Ureter (tissue), 1 donor: ENCODE measurements around the gene RANBP10. TPM values are rescaled to one million over a fixed set of nuclear protein-coding genes. Genes with fewer than 3 reads are reported as not detected.
"Not testable (repeated sequence)": the region's sequence is repeated elsewhere in the genome, so short reads cannot be mapped to it uniquely, and the experiment has no call there.

Experiments used
- DNase-seq: peaks from one replicate; pipeline ENCODE4 v3.0.0-alpha.2; 2020; ENCODE audit warnings: low spot score
- total RNA-seq: library from RNA; stranded (reverse); gene quantifications from one replicate; pipeline ENCODE4 v1.2.4, GENCODE V29; 2023
- donor health status: DM: yes; HTN: yes; CAD: no.

Gene RANBP10
- total RNA-seq, 1 donor from 2014 or later, result 25.3 TPM

DNA sequence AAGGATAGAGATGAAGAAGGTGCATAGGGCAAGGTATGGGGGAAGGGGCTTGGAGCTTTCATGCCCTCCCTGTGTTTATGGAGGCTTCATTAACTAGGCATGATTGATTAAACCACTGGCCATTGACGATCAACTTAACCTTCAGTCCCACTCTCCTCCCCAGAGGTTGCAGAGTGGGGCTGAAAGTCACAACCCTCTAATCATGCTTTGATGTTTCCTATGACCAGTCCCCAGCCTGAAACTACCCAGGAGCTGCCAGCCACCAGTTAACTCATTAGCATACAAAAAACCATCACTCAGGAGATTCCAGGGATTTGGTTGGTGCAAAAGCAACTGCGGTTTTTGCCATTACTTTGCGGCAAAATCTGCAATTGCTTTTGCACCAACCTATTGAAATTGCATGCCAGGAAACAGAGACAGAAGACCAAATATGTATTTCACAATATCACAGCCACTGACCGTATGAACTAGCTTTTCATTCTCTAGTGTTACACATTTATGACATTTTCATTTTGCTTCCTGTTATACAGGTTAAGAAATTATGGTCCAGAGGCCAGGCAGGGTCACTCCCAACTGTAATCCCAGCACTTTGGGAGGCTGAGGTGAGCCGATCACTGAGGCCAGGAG lies 92.6 kb downstream of the RANBP10 start:
- DNase-seq, result no peak

DNA sequence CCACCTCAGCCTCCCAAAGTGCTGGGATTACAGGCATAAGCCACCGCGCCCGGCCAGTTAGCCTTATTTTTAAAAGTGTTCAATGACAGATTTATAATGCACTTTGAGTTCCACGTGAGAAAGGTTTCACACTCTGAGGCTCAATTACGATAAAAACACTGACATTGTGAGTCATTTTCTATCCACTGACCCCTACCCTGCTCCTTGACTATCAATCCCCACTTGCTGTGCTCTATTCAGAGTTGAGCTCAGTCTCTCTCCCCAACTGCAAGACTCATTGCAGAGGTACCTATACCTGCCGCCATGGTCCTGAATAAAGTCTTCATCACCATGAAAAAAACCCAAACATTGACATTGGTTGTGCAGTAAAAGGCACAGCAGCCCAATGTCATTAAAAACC lies 95.8 kb downstream of the RANBP10 start:
- no peak for DNase-seq

DNA sequence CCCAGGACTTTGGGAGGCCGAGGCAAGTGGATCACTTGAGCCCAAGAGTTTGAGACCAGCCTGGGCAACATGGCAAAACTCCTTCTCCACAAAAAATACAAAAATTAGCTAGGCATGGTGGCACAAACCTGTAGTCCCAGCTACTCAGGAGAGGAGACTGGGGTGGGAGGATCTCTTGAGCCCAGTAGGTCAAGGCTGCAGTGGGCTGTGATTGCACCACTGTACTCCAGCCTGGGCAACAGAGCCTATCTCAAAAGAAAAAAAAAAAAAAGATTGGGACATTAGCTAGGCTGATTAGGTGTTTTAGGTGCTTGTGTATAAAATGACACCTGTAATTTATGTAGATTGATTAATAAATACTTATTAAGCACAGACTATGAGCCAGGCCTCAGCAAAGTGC lies 97.3 kb downstream of the RANBP10 start:
- no peak for DNase-seq

DNA sequence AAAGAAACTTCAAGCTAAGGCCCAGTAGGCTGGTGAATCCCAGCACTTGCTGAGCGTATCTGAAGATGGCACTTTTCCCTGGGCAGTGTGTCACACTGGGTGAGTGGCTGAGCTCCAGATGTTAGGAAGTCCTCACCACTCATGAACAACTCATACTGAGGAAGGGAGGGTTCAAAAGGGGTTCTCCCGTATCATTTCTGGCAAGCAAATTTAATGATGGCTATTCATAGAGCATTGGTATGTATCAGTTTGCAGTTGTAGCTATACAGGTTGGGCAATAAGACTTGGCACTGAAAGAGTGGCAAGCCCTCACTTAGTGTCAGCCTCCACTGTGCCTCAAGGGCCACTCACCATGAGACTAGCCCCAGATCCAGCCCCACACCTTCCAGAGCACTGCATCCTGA lies 98.0 kb downstream of the RANBP10 start:
- DNase-seq, result no peak

DNA sequence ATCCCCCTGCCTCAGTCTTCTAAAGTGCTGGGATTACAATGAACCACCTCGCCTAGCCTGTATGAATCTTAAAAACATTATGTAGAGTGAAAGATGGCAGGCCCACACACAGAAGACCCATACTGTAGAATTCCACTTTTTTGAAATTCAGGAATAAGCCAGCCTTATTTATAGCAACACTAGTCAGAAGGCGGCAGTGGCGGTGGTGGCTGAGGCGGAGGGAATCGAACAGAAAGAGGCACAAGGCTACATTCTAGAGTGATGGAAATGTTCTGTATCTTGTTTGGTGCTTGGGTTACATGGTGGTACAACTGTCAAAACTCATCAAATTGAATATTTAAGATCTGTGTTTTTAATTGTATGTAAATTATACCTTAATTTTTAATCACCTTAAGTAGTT lies 98.6 kb downstream of the RANBP10 start:
- no peak for DNase-seq

DNA sequence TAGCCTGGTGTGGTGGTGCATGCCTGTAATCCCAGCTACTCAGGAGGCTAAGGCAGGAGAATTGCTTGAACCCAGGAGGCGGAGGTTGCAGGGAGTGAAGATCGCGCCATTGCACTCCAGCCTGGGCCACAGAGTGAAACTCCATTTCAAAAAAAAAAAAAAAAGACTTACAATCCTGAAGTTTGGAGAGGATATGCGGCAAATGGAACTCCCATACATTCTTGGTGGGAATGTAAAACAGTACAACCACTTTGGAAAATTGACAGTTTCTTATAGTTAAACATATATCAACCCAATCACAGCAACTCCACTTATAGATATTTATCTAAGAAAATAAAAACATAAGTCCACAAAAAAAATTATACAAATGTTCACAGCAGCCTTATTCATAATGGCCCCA lies 99.2 kb downstream of the RANBP10 start:
- DNase-seq, result no peak

DNA sequence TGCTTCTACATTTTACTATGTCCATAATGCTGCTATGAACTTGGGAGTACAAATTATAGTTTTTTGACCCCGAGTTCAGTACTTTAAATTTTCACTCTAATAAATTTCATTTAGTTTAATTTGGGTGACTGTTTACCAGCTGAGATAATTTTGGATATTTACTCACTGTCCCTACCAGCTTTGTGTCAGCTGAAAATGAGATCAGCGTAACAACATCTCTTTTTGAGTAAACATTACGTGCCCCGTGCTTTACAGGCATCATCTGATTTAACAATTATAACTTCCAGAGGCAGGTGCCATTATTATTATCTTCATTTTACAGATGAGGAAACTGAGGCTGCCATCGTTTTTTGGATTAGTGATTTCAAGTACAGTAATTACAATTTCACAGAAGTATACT lies 102.2 kb downstream of the RANBP10 start:
- DNase-seq, result no peak

DNA sequence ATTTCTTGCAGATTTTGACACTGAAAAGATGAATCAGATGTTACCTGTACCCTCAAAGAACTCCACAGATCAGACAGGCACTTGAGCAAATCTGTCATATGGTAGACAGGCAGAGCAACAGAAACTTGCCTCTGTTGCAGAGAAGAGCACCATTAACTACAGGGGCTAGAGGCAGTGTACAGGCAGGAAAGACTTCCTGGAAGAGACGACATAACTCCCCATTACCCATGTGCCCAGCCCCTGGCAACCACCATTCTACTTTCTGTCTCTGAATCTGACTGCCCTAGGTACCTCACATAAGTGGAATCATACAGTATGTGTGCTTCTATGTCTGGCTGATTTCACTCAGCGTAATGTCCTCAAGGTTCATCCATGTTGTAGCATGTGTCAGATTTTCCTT lies 102.7 kb downstream of the RANBP10 start:
- no peak for DNase-seq

DNA sequence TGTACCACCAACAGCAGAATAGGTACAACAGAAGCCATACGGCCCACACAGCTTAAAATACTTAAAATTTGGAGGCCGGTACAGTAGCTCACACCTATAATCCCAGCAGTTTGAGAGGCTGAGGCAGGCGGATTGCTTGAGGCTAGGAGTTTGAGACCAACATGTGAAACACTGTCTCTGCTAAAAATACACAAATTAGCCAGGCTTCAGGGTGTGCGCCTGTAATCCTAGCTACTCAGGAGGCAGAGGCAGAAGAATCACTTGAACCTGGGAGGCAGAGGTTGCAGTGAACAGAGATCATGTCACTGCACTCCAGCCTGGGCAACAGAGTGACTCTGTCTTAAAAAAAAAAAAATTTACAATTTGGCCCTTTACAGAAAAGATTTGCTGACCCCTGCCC lies 104.2 kb downstream of the RANBP10 start:
- DNase-seq, result no peak

DNA sequence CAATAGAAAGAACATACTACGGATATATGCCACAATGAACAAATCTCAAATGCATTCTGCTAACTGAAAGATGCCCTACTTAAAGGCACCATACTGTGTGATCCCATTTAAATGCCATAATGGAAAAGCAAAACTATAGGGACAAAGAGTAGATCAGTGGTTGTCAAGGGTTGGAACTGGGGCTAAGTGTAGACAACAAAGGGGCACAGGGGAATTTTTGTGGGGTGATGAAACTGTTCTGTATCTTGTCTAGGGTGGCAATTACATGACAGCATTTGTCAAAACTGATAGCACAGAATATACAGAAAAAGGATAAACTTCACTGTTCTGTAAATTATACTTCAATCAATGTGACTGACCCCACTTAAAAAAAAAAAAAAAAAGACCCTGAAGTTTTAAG lies 104.9 kb downstream of the RANBP10 start:
- DNase-seq, result no peak

DNA sequence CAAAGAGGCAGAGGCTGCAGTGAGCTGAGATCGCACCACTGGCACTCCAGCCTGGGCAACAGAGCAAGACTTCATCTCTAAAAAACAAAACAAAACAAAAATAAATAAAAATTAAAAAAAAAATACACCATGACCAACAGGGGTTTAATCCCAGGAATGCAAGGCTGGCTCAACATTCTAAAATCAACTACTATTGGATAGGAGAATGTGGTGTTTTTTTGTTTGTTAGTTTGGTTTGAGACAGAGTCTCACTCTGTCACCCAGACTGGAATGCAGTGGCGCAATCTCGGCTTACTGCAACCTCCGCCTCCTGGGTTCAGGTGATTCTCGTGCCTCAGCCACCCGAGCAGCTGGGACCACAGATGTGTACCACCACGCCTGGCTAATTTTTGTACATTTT lies 107.1 kb downstream of the RANBP10 start:
- DNase-seq, result no peak

DNA sequence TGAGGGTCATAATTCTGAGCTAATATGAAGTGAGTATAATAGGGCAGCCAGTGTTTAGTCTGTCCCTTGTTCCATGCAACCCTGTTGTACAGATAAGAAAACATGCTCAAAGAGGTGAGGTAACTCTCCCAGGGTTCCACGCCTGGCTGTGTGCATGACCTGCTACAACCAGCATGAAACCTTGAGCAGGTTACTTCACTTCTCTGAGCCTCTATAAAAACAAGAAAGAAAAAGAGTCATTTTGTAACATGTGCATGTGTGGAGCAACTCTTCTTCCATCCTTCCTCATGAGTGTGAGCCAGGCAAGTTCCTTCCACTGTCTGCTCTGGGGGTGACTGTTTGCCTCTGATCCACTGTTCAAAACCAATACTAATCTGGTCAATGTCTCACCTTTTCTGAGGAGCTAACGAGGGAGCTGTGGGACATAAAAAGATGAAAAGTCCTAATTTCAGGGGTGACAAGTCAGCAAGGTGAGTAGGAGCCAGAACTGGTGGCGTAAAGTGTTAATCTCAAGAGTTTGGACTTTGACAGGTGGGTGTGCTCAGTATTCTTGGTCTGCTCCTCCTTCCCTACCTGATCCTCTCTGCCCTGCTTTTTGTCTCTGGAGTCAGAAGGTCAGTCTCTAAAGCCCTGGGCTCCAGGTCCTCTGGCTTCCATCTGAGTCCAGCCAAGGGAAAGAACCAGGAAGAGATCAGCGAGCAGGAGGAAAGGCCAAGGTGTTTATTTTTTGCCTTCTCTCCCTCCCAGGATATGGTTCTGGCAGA lies 108.8 kb downstream of the RANBP10 start:
- DNase-seq, result no peak

DNA sequence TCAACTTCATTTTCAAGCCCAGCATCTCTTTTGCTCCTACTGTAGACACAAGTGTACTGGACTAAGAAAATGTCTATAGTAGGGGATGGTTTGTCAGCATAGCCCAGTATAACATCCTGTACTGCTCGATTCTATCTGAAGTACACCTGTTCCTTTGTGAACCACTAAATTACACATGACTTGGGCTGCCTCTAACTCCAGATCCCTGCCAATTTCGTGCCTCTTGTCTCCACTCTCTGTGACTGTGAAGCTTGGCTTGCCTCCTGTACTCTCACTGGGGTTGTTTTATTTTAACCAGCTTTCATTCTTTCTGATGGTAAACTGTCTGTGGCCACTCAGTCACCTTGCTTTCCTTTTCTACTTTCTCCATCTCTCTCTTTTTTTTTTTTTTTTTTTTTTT lies 111.7 kb downstream of the RANBP10 start:
- DNase-seq, result no peak

DNA sequence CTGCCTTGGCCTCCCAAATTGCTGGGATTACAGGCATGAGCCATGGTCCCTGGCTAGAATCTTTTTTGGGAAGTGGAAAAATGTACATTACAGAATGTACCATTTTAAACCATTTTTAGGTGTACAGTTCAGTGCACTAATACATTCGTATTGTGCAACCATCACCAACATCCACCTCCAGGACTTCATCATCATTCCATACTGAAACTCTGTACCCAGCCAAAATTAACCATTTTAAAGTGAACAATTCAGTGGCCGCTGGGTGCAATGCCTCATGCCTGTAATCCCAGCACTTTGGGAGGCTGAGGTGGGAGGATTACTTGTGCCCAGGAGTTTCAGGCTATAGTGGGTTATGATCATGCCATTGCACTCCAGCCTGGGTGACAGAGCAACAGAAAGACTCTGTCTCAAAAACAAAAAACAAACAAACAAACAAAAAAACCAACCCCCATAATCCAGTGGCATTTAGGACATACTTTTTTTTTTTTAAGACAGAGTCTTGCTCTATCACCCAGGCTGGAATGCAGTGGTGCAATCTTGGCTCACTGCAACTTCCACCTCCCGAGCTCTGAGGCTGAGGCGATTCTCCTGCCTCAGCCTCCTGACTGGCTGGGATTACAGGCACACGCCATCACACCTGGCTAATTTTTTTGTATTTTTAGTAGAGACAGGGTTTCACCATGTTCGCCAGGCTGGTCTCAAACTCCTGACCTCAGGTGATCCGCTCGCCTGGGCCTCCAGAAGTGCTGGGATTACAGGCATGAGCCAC lies 112.7 kb downstream of the RANBP10 start:
- DNase-seq, result not testable (repeated sequence)

DNA sequence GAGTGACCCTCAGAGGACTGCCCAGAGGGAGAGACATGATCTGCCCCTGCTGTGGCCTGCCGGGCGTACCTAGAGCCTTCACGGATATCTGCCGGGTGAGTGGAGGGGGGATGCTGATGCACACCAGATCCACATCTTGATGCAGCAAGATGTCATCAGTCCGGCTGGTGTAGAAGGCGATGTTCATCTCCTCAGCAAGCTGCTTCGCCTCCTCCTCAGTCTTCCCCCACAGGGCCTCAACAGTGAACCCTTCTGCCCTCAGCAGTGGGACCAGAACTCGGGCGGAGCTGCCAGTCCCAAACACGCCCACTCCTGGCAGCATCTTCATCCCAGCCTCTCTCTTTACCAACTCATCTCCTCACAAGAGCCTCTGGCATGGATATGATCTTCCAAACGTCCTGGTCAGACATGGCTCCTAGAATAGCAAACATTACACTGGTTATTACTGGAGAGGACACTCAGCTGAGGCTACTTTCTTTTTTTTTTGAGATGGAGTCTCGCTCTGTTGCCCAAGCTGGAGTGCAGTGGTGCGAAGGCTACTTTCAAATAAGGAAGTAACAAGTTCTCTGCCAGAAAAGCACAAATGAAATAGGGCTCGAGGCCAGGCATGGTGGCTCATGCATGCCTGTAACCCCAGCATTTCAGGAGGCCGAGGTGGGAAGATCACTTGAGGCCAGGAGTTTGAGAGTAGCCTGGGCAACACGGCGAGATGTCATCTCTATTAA lies 120.8 kb downstream of the RANBP10 start:
- no peak for DNase-seq

DNA sequence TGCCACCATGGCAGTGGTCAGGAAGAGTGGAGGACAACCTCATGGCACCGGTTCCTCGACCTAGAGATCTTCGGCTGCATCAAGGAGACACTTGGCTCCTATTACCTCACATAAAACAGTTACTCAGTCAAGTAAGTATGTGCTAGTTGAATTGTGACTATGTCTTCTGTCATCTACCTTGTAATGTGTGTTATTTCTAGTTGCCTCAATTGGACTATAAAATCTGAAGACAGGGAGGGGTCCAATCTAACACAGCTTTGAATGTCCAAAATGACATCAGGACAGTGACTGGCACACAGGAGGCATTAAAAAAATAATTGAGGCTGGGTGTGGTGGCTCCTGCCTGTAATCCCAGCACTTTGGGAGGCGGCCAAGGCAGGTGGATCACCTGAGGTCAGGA lies 122.6 kb downstream of the RANBP10 start:
- no peak for DNase-seq

DNA sequence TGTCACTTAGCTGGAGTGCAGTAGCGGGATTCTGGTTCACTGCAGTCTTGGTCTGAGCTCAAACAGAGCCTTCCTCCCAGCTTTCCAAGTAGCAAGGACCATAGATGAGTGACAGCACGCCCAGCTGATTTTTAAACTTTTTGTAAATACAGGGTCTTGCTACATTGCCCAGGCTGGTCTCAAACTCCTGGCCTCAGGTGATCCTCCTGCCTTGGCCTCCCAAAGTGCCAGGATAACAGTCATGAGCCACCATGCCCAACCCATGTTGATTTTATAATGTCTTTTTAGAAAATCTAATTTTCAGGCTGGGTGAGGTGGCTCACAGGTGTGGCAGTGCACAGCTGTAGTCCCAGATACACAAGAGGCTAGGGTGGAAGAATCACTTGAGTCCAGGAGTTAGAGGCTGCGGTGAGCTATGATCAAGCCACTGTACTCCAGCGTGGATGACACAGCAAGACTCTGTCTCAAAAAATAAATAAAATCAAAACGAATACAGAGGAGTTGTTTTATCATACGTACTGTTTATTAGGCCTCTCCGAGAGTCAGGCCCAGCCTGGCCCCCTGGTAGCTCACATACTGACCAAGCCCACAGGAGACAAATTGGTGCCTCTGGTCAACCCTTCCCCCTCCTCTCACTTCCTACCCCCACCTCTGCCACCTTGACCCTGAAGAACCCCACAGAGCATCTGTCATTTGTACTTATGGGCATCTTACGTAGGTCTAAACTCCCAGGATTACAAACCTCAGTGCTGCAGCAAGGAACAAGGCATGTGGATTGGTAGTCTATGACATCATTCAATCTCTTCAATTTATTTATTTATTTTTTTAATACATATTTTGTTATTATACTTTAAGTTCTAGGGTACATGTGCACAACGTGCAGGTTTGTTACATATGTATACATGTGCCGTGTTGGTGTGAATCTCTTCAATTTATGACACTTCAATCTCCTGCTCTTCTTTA lies 126.1 kb downstream of the RANBP10 start:
- no peak for DNase-seq

DNA sequence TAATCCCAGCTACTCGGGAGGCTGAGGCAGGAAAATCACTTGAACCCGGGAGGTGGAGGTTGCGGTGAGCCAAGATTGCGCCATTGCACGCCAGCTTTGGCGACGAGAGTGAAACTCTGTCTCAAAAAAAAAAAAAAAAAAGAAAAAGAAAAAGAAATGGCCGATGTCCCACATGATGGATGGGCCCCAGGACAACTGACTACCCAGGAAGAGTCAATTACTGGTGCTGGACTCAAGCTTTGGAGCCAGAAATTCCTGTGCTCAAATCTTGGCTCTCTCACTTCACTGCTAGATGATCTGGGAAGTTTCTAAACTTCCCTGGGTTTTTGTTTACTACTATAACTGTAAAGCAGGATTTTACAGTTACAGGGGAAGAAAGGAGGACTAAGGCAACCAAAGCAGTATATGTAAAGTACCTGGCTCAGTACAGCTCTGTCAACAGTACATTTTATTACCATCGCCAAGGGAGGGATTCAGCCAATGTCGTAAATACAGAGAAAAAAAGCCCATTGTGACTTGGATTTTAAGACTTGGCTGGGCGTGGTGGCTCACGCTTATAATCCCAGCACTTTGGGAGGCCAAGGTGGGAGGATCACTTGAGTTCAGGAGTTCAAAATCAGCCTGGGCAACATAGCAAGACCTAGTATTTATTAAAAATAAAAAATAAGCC lies 127.9 kb downstream of the RANBP10 start:
- DNase-seq, result no peak

DNA sequence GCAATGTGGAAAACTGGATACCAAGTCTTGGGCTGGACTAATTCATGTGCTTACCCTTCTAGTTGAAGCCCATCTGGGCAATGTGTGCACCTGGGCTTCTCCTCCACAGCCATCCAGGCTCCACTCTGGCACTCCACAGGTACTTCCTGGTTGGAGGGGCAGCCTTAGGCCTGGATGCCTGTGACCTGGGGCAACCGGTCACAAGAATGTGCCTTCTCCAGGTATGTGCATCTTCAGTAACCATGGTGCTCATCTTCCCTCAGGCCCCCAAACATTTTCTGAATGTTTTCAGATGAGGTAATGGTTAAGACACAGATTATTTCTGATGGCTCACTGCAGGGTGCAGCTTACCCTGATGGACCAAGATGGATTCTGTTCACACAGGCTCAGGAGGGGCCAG lies 128.6 kb downstream of the RANBP10 start:
- no peak for DNase-seq

DNA sequence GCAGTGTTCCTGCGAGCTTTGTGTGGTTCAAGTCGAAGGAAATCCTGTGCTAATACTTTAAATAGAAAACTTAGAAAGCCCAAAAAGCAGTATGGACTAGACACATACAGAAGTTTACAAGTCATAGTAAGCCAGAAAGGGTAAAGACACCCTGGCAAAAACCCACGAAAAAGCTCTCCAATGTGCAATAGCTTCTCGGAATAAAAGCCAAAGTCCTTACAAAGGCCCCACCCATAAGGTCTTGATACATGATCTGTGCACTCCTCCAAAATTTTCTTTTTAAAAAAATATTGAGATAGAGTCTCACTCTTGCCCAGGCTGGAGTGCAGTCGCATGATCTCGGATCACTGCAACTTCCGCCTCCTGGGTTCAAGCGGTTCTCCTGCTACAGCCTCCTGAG lies 129.4 kb downstream of the RANBP10 start:
- no peak for DNase-seq

DNA sequence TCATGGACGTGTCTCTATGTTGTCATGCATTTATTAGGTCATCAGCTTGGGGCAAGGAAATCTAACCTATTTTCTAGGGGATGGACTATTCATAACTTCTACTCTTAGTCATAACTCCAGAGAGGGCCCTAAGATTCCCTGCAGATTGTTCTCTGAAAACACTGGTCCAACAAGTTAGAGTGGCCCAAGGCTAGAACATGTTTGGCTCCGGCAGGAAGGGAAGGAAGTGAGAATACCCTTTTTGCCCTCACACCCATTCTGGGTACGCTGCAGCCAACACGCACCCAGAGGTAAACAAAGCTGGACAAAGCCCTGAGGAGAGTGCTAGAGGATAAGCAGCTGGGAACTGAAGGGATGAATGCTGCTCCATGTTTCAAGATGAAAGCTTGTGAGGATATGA lies 129.8 kb downstream of the RANBP10 start:
- no peak for DNase-seq
